Activated CD8-positive, alpha-beta memory T cell treated with anti-CD3 and anti-CD28 coated beads for 36 hours (primary cell): Measurements from ENCODE around the gene ATP9B. TPM values are rescaled to one million over a fixed set of nuclear protein-coding genes. Genes with fewer than 3 reads are reported as not detected.

ENCODE experiments used
- CTCF ChIA-PET: fragments of 350-600 bp; sonication (Branson Sonifier 250); formaldehyde crosslinking; loops from one replicate; lab custom pipeline; 2021; ENCODE audit warnings: antibody characterized with exemption; lab: Charles Lee
- POLR2A ChIA-PET: fragments of 350-600 bp; sonication (Branson Sonifier 250); formaldehyde crosslinking; loops from one replicate; lab custom pipeline; 2021; ENCODE audit warnings: antibody characterized with exemption; lab: Charles Lee
- total RNA-seq, 2 experiments: library from RNA; stranded (reverse); gene quantifications; one replicate each; pipeline ENCODE4 v1.2.3, GENCODE V29; 2021

Gene ATP9B
- total RNA-seq, 2 experiments from 2014 or later = 19.6 to 20.4 TPM

- ChIA-PET POLR2A (interaction anchor here (1.4 to 2.4 kb wide), 2 partner anchors 11 to 130 kb away, joined by 3 to 15 read pairs; no protein-coding TSS in a partner anchor), CTCF (interaction anchor here (1.9 to 5.1 kb wide), 2 partner anchors 11 to 15 kb away, joined by 5 to 37 read pairs; no protein-coding TSS in a partner anchor)
Measured at GRCh38 chr18:79394534-79395307, 325.5 kb downstream of the ATP9B start.

GRCh38 chr18:79395308-79395640 lies 326.1 kb downstream of the ATP9B start:
- ChIA-PET CTCF (interaction anchor here (1.2 to 5.1 kb wide), 4 partner anchors 10 to 285 kb away, joined by 3 to 37 read pairs (median 5); no protein-coding TSS in a partner anchor), POLR2A (interaction anchor here (1.4 to 2.4 kb wide), 2 partner anchors 10 to 129 kb away, joined by 3 to 15 read pairs; no protein-coding TSS in a partner anchor)

- ChIA-PET POLR2A (interaction anchor here (0.7 to 2.4 kb wide), 5 partner anchors 10 to 128 kb away, joined by 3 to 15 read pairs (median 4); no protein-coding TSS in a partner anchor), CTCF (interaction anchor here (0.9 to 1.9 kb wide), 5 partner anchors 9 to 284 kb away, joined by 3 to 5 read pairs (median 4); no protein-coding TSS in a partner anchor)
Measured at GRCh38 chr18:79395761-79396404, 326.7 kb downstream of the ATP9B start, which contains the start of gene NFATC1. TSS of gene NFATC1 (plus strand) at chr18:79395930. CDS start at chr18:79396225, 295 bp downstream.

- ChIA-PET CTCF (interaction anchor here (0.6 to 1.4 kb wide), 7 partner anchors 9 to 284 kb away, joined by 3 to 5 read pairs (median 3); no protein-coding TSS in a partner anchor), POLR2A (interaction anchor here (0.7 to 2.4 kb wide), 4 partner anchors 9 to 128 kb away, joined by 3 to 15 read pairs (median 4); no protein-coding TSS in a partner anchor)
Measured at GRCh38 chr18:79396431-79397246, 327.4 kb downstream of the ATP9B start.

GRCh38 chr18:79397247-79397829 lies 328.1 kb downstream of the ATP9B start:
- CTCF ChIA-PET = interaction anchor here (0.6 to 1.6 kb wide), 6 partner anchors 8 to 261 kb away, joined by 3 to 5 read pairs (median 3); no protein-coding TSS in a partner anchor
- POLR2A ChIA-PET = interaction anchor here (1.2 to 2.4 kb wide), 4 partner anchors 8 to 127 kb away, joined by 3 to 15 read pairs (median 4); no protein-coding TSS in a partner anchor

- CTCF ChIA-PET = interaction anchor here (1.0 to 1.6 kb wide), 4 partner anchors 8 to 125 kb away, joined by 3 to 5 read pairs (median 4); no protein-coding TSS in a partner anchor
- POLR2A ChIA-PET = interaction anchor here (0.6 to 1.2 kb wide), 4 partner anchors 8 to 126 kb away, joined by 3 to 4 read pairs (median 3); no protein-coding TSS in a partner anchor
Measured at GRCh38 chr18:79397830-79398761, 328.9 kb downstream of the ATP9B start.

GRCh38 chr18:79399275-79400081 lies 330.3 kb downstream of the ATP9B start:
- ChIA-PET POLR2A (no interaction called here), CTCF (no interaction called here)

GRCh38 chr18:79400091-79400590 lies 330.9 kb downstream of the ATP9B start:
- POLR2A ChIA-PET = no interaction called here
- CTCF ChIA-PET = no interaction called here

- CTCF ChIA-PET = no interaction called here
- POLR2A ChIA-PET = no interaction called here
Measured at GRCh38 chr18:79400591-79401381, 331.6 kb downstream of the ATP9B start.

GRCh38 chr18:79401494-79402208 lies 332.5 kb downstream of the ATP9B start:
- ChIA-PET POLR2A (no interaction called here), CTCF (interaction anchor here (1.1 kb wide), 1 partner anchor 121 kb away, joined by 3 read pairs; no protein-coding TSS in a partner anchor)

GRCh38 chr18:79402209-79402576 lies 333.0 kb downstream of the ATP9B start:
- CTCF ChIA-PET = interaction anchor here (1.1 kb wide), 1 partner anchor 121 kb away, joined by 3 read pairs; no protein-coding TSS in a partner anchor
- POLR2A ChIA-PET = no interaction called here

- ChIA-PET CTCF (interaction anchor here (1.1 kb wide), 1 partner anchor 120 kb away, joined by 3 read pairs; no protein-coding TSS in a partner anchor), POLR2A (no interaction called here)
Measured at GRCh38 chr18:79402977-79403722, 334.0 kb downstream of the ATP9B start.

- CTCF ChIA-PET = interaction anchor here (2.2 kb wide), 1 partner anchor 119 kb away, joined by 12 read pairs; no protein-coding TSS in a partner anchor
- POLR2A ChIA-PET = interaction anchor here (2.2 to 2.7 kb wide), 2 partner anchors 8 to 32 kb away, joined by 8 to 15 read pairs; partner anchors contain the start of gene NFATC1
Measured at GRCh38 chr18:79403723-79404566, 334.8 kb downstream of the ATP9B start.
